ENCODE results near the gene ST8SIA1.

- TF ChIP-seq POLR2A (IDR thresholded peaks at IDR 0.05) (no peak), CTCF (IDR thresholded peaks at IDR 0.05 in 8 of 11, conservative IDR thresholded peaks at IDR 0.05 in 3 of 11) (no peak)
Measured at GRCh38 chr12:22283508-22283907, 51.0 kb downstream of the ST8SIA1 start.
